ENCODE measurements around the gene USP15. TPM values are rescaled to one million over a fixed set of nuclear protein-coding genes. Genes with fewer than 3 reads are reported as not detected.

The USP15 gene
- total RNA-seq, 1 donor from 2014 or later: 58.0 TPM

DNA sequence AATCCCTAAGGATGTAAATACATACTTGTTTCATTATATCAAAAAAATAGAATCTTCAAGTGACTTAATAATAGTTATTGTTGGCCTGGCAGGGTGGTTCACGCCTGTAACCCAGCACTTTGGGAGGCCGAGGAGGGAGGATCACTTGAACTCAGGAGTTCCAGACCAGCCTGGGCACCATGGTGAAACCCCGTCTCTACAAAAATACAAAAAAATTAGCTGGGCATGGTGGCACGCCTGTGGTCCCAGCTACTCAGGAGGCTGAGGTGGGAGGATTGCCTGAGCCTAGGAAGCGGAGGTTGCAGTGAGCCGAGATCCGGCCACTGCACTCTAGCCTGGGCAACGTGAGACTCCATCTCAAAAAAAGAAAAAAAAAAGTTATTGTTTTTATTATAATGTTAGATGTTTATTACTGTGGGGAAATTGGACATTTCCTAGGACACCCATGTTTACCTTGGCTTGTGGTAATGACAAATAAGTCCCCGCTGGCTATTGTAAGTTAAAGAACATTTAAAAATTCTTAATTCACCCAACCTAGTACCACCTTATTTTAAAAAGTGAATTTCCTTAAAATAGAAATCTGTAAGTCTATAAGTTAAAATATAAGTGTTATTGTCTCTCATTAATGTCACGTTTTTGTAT lies 1.8 kb downstream of the USP15 start:
- H3K27ac ChIP-seq (replicated peaks): no peak overlapping the region
- no peaks in the 10 kb centered on the region for H3K9me3 ChIP-seq (replicated peaks)
- DNase-seq: no peak
- H3K27me3 ChIP-seq (ENCODE audit: low read depth): no peaks in the 10 kb centered on the region
- no peaks in the 10 kb centered on the region for H3K36me3 ChIP-seq
- peaks cover 91% of the 10 kb centered on the region for H3K4me1 ChIP-seq
- TF ChIP-seq, protein P1, sequence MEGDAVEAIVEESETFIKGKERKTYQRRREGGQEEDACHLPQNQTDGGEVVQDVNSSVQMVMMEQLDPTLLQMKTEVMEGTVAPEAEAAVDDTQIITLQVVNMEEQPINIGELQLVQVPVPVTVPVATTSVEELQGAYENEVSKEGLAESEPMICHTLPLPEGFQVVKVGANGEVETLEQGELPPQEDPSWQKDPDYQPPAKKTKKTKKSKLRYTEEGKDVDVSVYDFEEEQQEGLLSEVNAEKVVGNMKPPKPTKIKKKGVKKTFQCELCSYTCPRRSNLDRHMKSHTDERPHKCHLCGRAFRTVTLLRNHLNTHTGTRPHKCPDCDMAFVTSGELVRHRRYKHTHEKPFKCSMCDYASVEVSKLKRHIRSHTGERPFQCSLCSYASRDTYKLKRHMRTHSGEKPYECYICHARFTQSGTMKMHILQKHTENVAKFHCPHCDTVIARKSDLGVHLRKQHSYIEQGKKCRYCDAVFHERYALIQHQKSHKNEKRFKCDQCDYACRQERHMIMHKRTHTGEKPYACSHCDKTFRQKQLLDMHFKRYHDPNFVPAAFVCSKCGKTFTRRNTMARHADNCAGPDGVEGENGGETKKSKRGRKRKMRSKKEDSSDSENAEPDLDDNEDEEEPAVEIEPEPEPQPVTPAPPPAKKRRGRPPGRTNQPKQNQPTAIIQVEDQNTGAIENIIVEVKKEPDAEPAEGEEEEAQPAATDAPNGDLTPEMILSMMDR (IDR thresholded peaks at IDR 0.05; ENCODE audit: borderline replicate concordance): no peak
- H3K4me3 ChIP-seq: peak overlapping the region; percentile 95
- intact Hi-C loops (cut with micrococcal nuclease): no loop called here

DNA sequence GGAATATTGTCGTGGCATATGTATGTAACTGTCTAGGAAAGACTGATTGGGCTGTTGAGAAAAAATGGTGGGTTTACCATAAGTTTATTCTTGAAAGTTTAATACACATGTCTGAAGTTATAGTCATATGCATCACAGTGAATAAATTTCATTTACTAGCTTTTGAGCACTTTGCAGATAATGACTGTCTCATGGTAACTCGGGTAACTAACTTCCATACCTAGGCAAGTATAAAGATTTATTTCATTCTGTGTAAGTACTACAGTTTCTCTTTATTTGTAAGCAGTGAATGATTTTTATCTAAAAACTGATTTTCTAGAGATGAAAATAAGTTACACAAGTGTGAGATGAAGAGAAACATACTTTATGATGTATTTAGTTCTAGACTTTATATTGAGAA lies 3.0 kb downstream of the USP15 start:
- Histone ChIP-seq H3K27ac (replicated peaks) (no peak overlapping the region), H3K27me3 (ENCODE audit: low read depth) (no peaks in the 10 kb centered on the region), H3K4me1 (peaks cover 95% of the 10 kb centered on the region), H3K4me3 (no peak overlapping the region), H3K36me3 (no peaks in the 10 kb centered on the region), H3K9me3 (replicated peaks) (no peaks in the 10 kb centered on the region)
- intact Hi-C loops (cut with micrococcal nuclease): no loop called here
- TF ChIP-seq, protein P1 (IDR thresholded peaks at IDR 0.05; ENCODE audit: borderline replicate concordance): no peak
- DNase-seq: no peak

- no peaks in the 10 kb centered on the region for H3K36me3 ChIP-seq
- intact Hi-C loops (cut with micrococcal nuclease): no loop called here
- no peak overlapping the region for H3K4me3 ChIP-seq
- no peaks in the 10 kb centered on the region for H3K27me3 ChIP-seq (ENCODE audit: low read depth)
- DNase-seq: no peak
- peaks cover 96% of the 10 kb centered on the region for H3K4me1 ChIP-seq
- TF ChIP-seq, protein P1 (IDR thresholded peaks at IDR 0.05; ENCODE audit: borderline replicate concordance): no peak
- H3K9me3 ChIP-seq (replicated peaks): no peaks in the 10 kb centered on the region
- no peak overlapping the region for H3K27ac ChIP-seq (replicated peaks)
Observed at GRCh38 chr12:62263966-62264365, 3.8 kb downstream of the USP15 start.

DNA sequence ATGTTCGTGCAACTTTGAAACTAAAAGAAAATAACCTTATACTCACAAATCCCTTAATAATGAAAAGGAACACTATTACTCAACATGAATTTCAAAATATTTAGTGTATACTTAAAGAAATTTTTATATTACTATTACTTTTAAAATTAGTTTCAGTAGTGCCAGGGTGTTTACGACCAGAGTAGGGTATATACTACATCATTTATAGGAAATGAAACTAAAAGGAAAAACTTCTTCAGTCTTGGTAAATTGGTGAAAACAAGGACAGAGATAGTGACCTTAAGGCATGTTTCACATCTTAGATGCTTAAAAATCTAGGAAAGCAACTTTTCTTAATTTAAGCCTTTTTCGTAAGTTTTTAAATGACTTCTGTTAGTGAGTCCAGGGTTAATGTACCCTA lies 4.5 kb downstream of the USP15 start:
- no peaks in the 10 kb centered on the region for H3K9me3 ChIP-seq (replicated peaks)
- H3K36me3 ChIP-seq: no peaks in the 10 kb centered on the region
- no peak overlapping the region for H3K27ac ChIP-seq (replicated peaks)
- DNase-seq: no peak
- peaks cover 93% of the 10 kb centered on the region for H3K4me1 ChIP-seq
- H3K27me3 ChIP-seq (ENCODE audit: low read depth): no peaks in the 10 kb centered on the region
- TF ChIP-seq, protein P1 (IDR thresholded peaks at IDR 0.05; ENCODE audit: borderline replicate concordance): no peak
- no peak overlapping the region for H3K4me3 ChIP-seq
- intact Hi-C loops (cut with micrococcal nuclease): no loop called here

GRCh38 chr12:62265511-62265910 lies 5.3 kb downstream of the USP15 start:
- Histone ChIP-seq H3K27me3 (ENCODE audit: low read depth) (no peaks in the 10 kb centered on the region), H3K4me1 (peaks cover 96% of the 10 kb centered on the region), H3K36me3 (no peaks in the 10 kb centered on the region), H3K4me3 (no peak overlapping the region), H3K27ac (replicated peaks) (no peak overlapping the region), H3K9me3 (replicated peaks) (no peaks in the 10 kb centered on the region)
- intact Hi-C loops (cut with micrococcal nuclease): no loop called here
- no peak for DNase-seq
- TF ChIP-seq, protein P1 (IDR thresholded peaks at IDR 0.05; ENCODE audit: borderline replicate concordance): no peak

All from left ventricle myocardium inferior (tissue), 1 donor.